COLO829 (cell line): Measurements from ENCODE around the gene ATP9A.
"Not testable (repeated sequence)": the region's sequence is repeated elsewhere in the genome, so short reads cannot be mapped to it uniquely, and the experiment has no call there.

Experiments used
- DNase-seq: peaks from one replicate; pipeline ENCODE4 v3.0.0; 2012; ENCODE audit warnings: low spot score

ATP9A gene, protein sequence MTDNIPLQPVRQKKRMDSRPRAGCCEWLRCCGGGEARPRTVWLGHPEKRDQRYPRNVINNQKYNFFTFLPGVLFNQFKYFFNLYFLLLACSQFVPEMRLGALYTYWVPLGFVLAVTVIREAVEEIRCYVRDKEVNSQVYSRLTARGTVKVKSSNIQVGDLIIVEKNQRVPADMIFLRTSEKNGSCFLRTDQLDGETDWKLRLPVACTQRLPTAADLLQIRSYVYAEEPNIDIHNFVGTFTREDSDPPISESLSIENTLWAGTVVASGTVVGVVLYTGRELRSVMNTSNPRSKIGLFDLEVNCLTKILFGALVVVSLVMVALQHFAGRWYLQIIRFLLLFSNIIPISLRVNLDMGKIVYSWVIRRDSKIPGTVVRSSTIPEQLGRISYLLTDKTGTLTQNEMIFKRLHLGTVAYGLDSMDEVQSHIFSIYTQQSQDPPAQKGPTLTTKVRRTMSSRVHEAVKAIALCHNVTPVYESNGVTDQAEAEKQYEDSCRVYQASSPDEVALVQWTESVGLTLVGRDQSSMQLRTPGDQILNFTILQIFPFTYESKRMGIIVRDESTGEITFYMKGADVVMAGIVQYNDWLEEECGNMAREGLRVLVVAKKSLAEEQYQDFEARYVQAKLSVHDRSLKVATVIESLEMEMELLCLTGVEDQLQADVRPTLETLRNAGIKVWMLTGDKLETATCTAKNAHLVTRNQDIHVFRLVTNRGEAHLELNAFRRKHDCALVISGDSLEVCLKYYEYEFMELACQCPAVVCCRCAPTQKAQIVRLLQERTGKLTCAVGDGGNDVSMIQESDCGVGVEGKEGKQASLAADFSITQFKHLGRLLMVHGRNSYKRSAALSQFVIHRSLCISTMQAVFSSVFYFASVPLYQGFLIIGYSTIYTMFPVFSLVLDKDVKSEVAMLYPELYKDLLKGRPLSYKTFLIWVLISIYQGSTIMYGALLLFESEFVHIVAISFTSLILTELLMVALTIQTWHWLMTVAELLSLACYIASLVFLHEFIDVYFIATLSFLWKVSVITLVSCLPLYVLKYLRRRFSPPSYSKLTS

DNA sequence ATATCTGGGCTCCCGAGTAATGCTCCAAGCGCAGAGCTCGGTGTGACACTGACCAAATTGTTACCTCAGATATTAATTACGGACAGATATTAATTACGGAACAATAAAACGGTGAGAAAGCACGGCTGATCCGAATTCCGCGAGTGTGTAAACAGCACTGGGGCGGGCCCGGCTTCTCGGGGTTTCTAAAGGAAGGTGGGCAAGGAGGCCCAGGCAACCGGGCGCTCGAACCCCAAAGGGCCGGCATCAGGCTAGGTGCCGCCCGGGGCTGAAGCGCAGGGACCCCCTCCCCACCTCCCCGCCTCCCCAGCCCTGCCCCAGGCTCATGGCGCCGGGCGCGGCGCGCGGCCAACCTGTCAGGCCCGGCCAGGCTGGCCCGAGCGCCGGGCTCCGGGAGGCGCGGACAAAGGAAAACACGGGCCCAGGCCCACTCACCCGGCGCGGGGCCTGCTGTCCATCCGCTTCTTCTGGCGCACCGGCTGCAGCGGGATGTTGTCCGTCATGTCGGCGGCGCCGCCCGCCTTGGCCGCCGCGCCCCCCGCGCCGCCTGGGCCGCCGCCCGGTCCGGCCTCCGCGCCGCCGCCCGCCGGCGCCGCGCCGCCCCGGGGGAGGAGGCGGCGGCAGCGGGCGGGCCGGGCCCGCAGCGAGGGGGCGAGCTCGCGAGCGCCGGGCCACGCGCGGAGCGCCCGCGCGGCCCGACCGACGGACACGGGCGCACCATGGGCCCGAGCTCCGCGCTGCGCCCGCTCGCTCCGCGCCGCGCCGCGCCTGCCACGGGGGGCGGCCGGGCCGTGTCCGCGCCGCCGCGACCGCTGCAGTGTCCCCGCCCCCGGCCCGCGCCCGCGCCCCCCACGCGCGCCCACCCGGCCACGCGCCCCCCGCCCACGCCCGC, at the start of gene ATP9A:
Gene ATP9A (minus strand): TSS at position 524 of the 892 bp plus-strand sequence. CDS start 21 bp downstream, at position 503.
- DNase-seq = no peak

DNA sequence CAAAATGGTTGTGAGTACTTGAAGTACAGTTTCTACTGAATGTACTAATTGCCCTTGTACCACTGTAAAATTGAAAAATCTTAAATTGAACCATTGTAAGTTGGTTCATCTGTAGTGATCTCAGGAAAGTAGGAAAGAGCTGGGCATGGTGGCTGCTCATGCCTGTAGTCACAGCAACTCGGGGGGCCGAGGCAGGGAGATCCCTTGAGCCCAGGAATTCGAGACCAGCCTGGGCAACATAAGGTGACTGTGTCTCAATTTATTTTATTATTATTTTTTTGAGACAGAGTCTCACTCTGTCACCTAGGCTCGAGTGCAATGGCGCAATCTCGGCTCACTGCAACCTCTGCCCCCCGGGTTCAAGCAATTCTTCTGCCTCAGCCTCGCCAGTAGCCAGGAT, 48.7 kb upstream of the ATP9A start:
- DNase-seq = not testable (repeated sequence)

DNA sequence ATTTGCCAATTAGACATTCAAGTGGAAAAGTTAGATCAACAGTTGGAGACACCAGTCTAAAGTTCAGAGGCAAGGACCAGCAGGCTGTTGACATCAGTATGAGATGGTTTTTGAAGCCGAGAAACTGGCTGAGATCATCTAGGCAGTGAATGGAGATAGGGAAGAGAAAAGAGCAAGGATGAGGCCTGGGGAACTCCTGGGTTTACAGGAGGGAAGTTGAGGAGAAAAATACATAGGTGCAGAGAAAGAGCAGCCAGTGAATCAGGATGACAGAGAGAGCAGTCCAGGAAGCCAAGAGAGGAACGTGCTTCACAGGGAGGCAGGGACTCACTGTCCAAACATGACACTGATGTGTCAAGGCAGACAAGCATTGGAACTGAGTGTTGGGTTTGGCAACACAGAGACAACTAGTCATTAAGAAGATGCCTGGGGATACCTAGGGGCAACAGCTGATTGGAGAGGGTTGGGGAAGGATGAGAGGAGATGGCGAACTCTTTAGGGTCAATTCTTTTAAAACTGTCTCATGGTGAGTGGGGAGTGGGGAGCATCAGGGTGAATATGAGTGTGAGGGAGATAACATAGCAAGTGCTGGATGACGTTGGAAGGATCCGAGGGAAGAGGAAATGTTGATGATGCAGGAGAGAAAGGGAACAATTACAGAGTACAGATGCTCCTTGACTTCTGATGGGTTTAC, 47.3 kb upstream of the ATP9A start:
- no peak for DNase-seq

DNA sequence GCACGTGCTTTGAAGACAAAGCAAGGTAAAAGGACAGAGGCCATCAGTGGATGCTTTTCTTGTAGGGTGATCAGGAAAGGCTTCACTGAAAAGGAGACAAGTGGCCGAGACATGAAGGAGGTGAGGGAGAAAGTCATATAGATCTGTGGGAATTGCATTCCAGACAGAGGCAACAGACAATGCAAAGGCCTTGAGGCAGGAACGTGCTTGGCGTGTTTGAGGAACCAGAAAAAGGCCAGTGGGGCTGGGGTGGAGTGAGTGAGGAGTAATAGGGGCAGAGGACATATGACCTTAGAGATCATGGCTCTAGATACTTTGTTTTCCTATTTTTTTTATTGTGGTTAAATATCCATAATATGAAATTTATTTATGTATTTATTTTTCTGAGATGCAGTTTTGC, 44.7 kb upstream of the ATP9A start:
- no peak for DNase-seq

DNA sequence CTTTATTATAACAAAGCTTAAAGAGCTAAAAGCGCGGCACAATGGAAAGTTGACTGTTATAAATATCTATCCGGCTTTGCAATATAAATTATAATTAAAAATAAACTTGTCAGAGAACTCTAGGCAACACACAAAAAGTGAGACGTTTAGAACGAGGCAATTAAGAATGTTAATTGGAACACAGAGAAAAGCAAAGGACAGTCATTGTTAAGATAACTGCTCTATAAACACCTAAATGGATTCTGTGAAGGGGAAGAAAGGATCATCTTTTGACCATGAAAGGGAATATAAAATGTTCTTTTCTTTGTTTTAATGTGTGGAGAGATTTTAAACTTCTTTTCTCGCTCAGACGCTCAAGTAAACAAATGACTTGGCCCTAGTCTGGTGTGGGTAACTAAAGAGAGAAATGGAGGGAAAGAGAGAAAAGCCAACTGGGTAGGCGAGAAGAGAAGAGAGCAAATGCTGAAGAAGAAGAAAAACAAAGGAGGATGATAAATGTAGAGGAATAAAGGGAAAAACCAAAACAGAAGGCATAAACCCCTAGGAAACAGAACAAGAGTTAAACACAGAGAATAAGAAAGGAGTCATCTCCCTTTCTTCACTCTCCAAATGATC, 43.4 kb upstream of the ATP9A start:
- DNase-seq = no peak

DNA sequence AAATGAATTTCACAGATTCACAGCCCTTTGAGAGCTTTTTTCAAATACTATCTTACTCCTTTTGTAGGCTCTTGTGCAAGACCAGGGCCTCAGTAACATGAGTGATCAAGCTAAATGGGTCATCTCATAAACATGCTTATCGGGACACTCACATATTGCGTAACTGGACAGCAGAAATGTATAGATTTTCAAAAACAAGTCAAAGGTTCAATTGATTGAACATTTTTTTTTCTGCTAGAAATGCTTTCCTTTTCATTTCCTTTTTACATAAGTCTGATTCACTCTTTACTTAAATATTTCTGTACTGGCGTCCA, 42.8 kb upstream of the ATP9A start:
- no peak for DNase-seq

DNA sequence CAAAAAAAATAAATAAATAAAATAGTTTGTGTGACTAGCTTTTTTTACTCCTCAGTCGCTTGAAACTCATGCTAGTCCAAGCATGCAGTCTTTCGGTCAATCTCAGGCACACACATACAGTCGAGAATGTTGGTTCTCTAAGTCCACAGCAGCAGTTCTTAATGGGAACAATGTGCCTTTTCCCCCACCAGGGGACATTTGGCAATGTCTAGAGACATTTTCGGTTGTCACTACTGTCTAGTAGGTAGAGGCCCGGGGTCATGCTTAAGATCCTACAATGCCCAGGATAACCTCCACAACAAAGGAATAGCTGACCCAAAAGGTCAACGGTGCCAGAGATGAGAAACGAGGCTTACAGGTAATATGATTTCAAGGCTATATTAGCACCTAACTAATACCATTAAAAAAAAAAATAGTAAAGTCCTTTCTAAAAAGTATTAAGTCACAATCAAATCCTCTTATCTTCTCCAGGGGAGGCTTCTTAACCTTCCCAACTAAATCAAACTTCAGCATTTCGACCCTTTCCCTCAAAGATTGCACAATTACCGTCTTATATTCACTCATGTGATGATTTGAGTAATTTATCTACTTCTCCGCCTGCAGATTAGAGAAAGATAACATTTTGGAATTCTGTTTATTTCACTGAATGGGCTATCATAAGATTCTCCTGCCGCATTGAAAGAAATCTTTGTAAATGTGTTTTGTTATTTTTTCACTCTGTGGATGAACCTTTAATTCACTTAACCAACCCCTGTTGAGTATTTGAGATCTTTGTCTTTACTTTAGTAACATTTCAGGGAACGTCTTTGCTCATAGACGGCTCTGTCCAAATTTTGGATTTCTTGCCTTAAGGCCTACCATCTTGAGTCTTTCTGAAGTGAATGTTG, 42.2 kb upstream of the ATP9A start:
- DNase-seq = peak; percentile 69

DNA sequence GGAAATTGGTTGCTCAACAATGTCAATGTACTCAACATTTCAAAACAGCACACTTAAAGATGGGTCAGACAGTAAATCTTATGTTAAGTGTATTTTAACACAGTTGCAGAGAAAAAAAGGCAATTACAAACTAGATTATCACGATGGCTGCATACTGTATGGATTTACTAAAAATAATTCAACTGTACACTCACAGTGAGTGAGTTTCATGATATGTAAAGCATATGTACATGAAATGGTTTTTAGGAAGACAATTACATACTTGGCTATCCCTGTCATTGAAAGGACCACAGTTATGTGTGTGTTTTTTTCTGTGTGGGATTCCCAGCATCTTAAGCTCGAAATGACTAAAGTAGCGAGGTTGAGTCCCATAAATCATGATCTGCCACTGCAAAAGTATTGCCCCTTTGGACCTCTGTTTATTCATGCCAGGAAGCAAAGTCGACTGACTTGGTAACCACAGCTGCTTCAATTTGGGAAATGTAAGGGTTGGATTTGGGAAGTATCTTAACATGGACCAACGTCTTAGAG, 39.6 kb upstream of the ATP9A start:
- no peak for DNase-seq

DNA sequence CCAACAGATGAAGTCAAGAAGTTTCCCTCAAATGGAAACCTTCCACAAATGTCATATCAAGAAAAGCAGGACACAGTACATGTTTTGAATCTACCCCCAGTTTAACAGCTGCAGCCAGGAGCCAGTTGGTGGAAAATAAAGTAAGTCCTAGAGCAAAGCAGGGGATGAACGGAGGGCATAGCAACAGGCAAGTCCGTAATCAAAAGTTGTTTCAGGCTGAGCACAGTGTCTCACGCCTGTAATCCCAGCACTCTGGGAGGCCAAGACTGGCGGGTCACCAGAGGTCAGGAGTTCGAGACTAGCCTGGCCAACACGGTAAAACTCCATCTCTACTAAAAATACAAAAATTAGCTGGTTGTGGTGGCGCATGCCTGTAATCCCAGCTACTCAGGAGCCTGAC, 36.6 kb upstream of the ATP9A start:
- DNase-seq = no peak

DNA sequence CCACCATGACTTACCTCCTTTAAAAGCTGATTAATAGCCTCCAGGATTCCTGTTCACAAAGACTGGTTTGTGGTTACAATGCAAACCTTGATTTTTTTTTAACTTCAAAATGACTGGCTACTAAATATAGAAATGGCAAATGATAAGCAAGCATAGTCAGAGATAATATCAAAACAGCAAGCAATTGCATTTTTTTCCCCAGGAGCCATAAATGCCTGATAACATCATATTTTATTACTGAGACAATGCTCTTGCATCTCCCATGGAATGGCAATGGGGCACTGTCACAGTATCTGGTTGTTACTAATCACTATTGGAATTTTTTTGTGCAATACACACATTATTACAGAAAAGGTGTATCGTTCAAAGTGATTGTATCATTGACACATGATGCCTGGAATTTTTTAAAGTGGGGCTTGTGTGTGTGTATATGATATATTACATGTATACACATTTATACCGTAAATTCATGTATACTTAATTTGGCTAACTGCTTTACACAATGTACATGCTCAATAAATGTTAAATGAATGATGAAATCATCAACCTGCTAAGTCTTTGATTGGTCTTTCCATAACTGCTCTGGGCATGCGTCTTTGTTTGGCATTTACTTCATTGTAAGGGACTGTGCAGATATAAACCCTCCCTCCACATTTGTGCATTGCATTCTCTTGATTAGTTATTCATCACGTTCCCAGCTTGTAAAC, 35.1 kb upstream of the ATP9A start:
- no peak for DNase-seq

DNA sequence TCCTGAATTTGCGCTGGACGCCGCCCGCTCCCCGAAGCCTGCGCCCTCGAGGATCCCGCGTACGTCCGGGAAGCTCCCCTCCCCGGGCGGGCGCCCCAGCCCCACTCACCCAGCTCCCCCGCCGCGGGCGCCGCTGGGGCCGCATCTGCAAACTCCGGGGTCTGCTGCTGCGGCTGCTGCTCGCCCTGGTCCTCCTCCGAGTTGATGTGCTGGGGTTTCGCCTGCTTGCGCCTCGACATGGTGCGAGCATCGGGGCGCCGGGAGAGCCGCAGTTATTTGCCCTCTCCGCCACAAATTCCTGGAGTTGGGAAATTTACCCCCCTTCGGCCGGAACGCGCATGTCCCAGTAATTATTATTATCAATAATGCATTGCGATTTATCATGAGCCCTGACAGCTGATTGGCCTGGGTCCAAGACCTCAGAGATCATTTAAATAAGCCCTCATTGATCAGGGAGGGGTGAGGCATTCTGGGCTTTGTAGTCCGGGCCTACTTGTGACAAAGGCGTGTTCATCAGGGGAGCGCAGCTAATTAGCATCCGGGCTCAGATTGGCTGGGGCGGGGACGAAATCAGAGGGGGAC, 34.1 kb upstream of the ATP9A start, which contains the start of gene SALL4:
Gene SALL4 (minus strand): TSS at position 352 of the 582 bp plus-strand sequence. CDS start 113 bp downstream, at position 239.
- DNase-seq = no peak

DNA sequence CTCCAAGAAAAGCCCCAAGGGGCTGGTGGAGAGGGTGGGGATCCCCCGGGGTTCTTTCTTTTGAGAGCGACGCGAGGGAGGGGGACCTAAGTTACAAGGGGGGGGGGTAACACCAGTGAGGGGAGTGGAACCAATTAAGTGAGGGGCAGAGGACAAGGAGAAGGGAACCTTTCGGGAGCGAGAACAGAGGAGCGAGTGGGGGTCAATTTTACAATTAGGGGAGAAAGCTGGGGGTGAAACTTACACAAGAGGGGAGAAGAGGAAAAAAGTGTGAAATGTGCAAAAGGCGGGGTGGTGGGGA, 33.6 kb upstream of the ATP9A start:
- DNase-seq = no peak

DNA sequence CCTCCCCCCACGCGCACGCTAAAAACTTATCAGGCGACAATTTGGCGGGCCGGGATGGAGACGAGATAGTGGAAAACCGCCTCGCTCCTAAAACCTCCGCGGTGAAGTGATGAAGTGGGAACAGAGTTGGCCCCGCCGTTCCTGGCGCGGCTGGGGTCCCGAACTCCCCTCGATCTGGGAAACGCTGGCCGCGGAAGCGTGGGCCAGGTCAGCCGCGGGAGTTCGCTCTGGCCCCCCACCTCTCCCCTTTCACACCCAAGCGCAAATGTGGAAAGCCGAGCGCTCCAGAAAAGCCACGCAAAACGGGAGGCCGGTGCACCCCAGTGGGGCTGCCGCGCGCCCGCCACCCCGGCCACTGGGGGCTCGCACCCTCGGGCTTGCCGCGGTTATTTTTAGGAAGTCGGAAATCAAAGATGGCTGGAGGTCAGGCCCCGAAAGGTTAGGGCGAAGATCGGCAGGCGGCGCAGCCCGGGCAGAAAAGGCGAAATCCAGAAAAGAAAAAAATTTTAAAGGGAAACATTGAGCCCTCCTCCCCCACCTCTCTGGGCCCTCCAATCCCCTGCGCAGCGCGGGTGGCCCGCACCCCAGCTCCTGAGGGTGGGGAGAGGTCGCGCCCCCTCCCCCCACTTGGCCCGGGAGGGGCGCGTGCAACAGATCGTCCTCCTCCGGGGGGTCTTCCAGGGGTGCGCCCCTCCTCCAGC, 33.1 kb upstream of the ATP9A start:
- DNase-seq = no peak

DNA sequence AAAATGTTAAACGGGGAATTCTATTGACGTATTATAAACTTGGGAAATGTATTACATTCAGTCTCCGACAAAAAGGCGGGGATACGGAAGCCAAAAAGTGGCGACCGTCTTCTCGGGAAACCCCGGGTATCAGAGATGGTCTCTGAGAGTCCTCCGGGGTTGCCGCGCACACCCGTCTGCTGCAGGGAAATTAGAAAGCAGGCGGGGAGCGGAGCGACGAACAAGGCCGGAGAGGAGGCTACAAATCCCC, 32.6 kb upstream of the ATP9A start:
- DNase-seq = no peak

DNA sequence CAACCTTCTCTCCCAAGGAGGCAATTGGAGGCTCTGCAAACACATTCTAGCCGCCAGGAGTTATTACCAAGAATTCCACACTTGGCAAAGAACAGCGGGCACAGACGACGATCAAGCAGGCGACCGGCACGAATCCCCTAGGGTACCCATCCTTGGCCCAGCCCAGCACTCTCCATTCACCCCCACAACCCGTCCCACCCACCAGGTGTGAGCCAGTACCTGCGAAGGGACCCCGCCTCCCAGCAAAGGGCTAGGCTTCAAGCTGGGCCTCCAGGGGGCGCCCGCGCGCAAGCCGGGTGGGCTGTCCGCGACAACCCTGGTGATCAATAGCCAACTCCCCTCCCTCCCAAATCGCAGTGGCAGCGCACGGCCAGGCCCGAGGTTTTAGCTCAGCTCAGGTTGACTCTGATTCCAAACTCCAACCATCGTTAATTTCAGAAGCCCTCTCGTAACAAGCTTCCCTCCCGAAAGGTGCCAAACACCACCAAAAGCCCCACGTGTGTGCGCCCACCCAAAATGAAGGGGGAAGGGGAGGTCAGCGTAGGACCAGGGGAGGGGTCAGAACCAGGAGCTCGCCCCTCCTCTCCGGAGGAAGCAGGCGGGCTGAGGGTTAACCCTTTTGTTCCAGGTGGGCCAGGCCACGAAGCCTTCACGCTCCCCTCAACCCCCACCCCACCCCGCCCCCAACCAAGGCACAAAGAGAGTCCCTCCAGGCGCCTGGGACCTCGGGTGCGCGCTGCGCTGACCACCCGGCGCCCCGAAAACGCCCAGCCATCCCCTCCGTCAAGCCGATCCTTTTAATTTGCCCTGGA, 32.1 kb upstream of the ATP9A start:
- no peak for DNase-seq

DNA sequence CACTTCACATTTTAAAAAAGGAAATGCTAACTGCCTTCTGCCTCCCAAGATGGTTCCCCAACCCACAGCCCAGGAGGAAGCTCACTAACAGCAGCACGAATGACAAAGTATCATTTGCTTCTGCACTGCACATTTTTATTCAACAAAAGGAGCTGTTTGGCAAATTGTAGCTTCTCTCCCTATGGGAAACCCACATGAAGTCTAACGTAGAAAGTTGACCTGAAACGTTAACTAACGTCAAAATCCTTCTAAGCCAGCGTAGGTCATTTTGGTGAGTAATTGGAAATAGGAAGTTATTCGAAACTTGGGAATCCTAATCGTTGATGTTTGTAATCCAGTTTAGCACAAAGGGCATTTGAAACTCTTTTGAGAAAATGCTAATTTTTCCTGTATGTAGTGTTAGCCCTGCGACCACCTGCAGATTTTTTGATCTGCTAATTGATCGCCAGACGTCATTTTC, 31.2 kb upstream of the ATP9A start:
- no peak for DNase-seq

DNA sequence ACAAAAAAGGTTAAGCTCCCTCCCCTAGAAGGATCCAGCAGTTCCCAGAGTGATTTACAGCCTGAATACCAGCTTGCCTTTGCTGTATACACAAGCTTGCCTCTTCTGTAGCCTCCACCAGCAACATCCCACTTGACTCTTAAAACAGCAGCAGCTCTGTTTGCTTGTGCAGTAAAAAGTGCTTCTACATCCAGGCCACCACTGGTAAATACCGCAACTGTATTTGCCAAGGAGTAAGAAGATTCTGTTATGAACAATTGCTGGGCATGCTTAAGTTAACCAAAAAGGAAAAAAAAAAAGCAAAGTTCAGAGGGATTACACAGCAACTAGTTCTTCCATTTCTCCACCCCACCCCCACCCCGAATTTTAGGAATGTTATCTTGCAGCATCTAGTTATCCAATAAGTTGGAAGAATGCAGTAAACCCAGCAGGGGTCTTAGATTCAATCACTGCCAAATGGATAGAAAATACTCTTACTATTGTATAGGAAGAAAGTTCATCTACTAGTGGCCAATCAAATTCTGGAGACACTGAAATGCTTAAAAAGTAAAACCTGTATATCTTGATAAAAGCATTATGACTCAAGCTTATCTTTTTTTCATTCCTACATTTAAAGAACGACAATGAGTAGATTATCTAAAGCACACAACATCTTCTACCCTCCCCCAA, 29.3 kb upstream of the ATP9A start:
- DNase-seq = peak; percentile 57
